H9 (cell line): Measurements from ENCODE around the gene PLEKHG5. TPM values are rescaled to one million over a fixed set of nuclear protein-coding genes. Genes with fewer than 3 reads are reported as not detected.

ENCODE experiments used
- DNase-seq: peaks from one replicate; pipeline ENCODE4 v3.0.0-alpha.2; 2017
- H2AFZ ChIP-seq: one replicate; pipeline ENCODE4 v1.6.1; 2013; ENCODE audit warnings: mild to moderate bottlenecking, low read length, control low read depth, moderate library complexity
- H2AK5ac ChIP-seq: 2 replicates; pipeline ENCODE4 v1.6.1; 2013; ENCODE audit warnings: low read length, control low read depth, mixed read lengths; ENCODE audit not compliant: insufficient read length
- H2BK120ac ChIP-seq: one replicate; pipeline ENCODE4 v1.6.1; 2013; ENCODE audit warnings: low read depth, mild to moderate bottlenecking, low read length, control low read depth, inconsistent platforms; ENCODE audit not compliant: poor library complexity, severe bottlenecking
- H2BK12ac ChIP-seq: 2 replicates; pipeline ENCODE4 v1.6.1; 2013; ENCODE audit warnings: low read length, control low read depth, mixed read lengths, low read depth; ENCODE audit not compliant: insufficient read length
- H2BK15ac ChIP-seq: 2 replicates; pipeline ENCODE4 v1.6.1; 2013; ENCODE audit warnings: low read depth, low read length, control low read depth
- H2BK20ac ChIP-seq: one replicate; pipeline ENCODE4 v1.6.1; 2013; ENCODE audit warnings: low read depth, mild to moderate bottlenecking, low read length, control low read depth, inconsistent platforms; ENCODE audit not compliant: poor library complexity, severe bottlenecking
- H2BK5ac ChIP-seq: 2 replicates; pipeline ENCODE4 v1.6.1; 2013; ENCODE audit warnings: low read length, control low read depth, mixed read lengths; ENCODE audit not compliant: insufficient read length
- H3K14ac ChIP-seq: 2 replicates; pipeline ENCODE4 v1.6.1; 2013; ENCODE audit warnings: low read length, control low read depth; ENCODE audit not compliant: insufficient read depth
- H3K18ac ChIP-seq: 2 replicates; pipeline ENCODE4 v1.6.1; 2013; ENCODE audit warnings: low read depth, mild to moderate bottlenecking, mixed read lengths, low read length, control low read depth; ENCODE audit not compliant: insufficient read length
- H3K23ac ChIP-seq: 2 replicates; pipeline ENCODE4 v1.6.1; 2013; ENCODE audit warnings: low read length, control low read depth, mixed read lengths, low read depth; ENCODE audit not compliant: insufficient read length
- H3K23me2 ChIP-seq: 2 replicates; pipeline ENCODE4 v1.6.1; 2013; ENCODE audit warnings: low read depth, mild to moderate bottlenecking, mixed read lengths, low read length, control low read depth; ENCODE audit not compliant: insufficient read length, poor library complexity, severe bottlenecking
- H3K27ac ChIP-seq: 2 replicates; pipeline ENCODE4 v1.5.1; 2013; ENCODE audit warnings: low read length, control low read depth, mixed read lengths, low read depth; ENCODE audit not compliant: insufficient read length
- H3K27me3 ChIP-seq: 2 replicates; pipeline ENCODE4 v1.6.1; 2013; ENCODE audit warnings: low read length, control low read depth, inconsistent platforms; ENCODE audit not compliant: insufficient read depth
- H3K4ac ChIP-seq: 2 replicates; pipeline ENCODE4 v1.6.1; 2013; ENCODE audit warnings: low read depth, mild to moderate bottlenecking, control low read depth, inconsistent platforms, low read length, moderate library complexity
- H3K4me1 ChIP-seq: 2 replicates; pipeline ENCODE4 v1.6.1; 2013; ENCODE audit warnings: low read length, control low read depth, inconsistent platforms; ENCODE audit not compliant: insufficient read depth
- H3K4me2 ChIP-seq: 2 replicates; pipeline ENCODE4 v1.6.1; 2013; ENCODE audit warnings: low read length, control low read depth, mixed read lengths; ENCODE audit not compliant: insufficient read length, insufficient read depth
- H3K56ac ChIP-seq: 2 replicates; pipeline ENCODE4 v1.6.1; 2013; ENCODE audit warnings: low read depth, mild to moderate bottlenecking, mixed read lengths, low read length, control low read depth; ENCODE audit not compliant: insufficient read length
- H3K79me1 ChIP-seq: 2 replicates; pipeline ENCODE4 v1.6.1; 2013; ENCODE audit warnings: low read depth, mild to moderate bottlenecking, moderate library complexity, low read length, control low read depth, inconsistent platforms; ENCODE audit not compliant: insufficient read depth, poor library complexity, severe bottlenecking
- H3K79me2 ChIP-seq: 2 replicates; pipeline ENCODE4 v1.6.1; 2013; ENCODE audit warnings: low read length, control low read depth, inconsistent platforms; ENCODE audit not compliant: insufficient read depth
- H3K9ac ChIP-seq: 2 replicates; pipeline ENCODE4 v1.6.1; 2013; ENCODE audit warnings: low read length, control low read depth, mixed read lengths; ENCODE audit not compliant: insufficient read length; ENCODE audit errors: extremely low read depth
- H3K9me3 ChIP-seq: one replicate; pipeline ENCODE4 v1.6.1; 2013; ENCODE audit warnings: low read depth, low read length, inconsistent platforms; ENCODE audit not compliant: control insufficient read depth
- H3T11ph ChIP-seq: one replicate; pipeline ENCODE4 v1.6.1; 2013; ENCODE audit warnings: mild to moderate bottlenecking, low read length, control low read depth, inconsistent platforms
- H4K20me1 ChIP-seq: one replicate; pipeline ENCODE4 v1.6.1; 2013; ENCODE audit not compliant: control insufficient read depth, insufficient read length, insufficient read depth
- H4K5ac ChIP-seq: 2 replicates; pipeline ENCODE4 v1.6.1; 2013; ENCODE audit warnings: low read depth, mild to moderate bottlenecking, mixed read lengths, low read length, control low read depth; ENCODE audit not compliant: insufficient read length
- H4K8ac ChIP-seq: replicated peaks from 2 replicates; pipeline ENCODE4 v1.6.1; 2013; ENCODE audit warnings: low read length, control low read depth, mixed read lengths, low read depth; ENCODE audit not compliant: insufficient read length
- H4K91ac ChIP-seq: 2 replicates; pipeline ENCODE4 v1.6.1; 2013; ENCODE audit warnings: low read depth, mild to moderate bottlenecking, moderate library complexity, mixed read lengths, low read length, control low read depth; ENCODE audit not compliant: insufficient read length
- H3K27ac Mint-ChIP-seq, 3 experiments: 2 replicates in 2 of 3; 3 replicates in 1 of 3; pipeline ENCODE4 v1.8.0; 2020 to 2021; ENCODE audit warnings: mixed read lengths in 3 of 3, mild to moderate bottlenecking in 1 of 3, moderate library complexity in 1 of 3
- H3K27me3 Mint-ChIP-seq: 2 replicates; pipeline ENCODE4 v1.8.0; 2021; ENCODE audit warnings: low read depth, mild to moderate bottlenecking, moderate library complexity, mixed read lengths
- H3K36me3 Mint-ChIP-seq, 3 experiments: 2 replicates in 2 of 3; 3 replicates in 1 of 3; pipeline ENCODE4 v1.8.0; 2020 to 2021; ENCODE audit warnings: low read depth in 3 of 3, mixed read lengths in 3 of 3; ENCODE audit not compliant: insufficient read depth in 1 of 3
- H3K4me1 Mint-ChIP-seq, 2 experiments: 2 replicates each; pipeline ENCODE4 v1.8.0; 2020; ENCODE audit warnings: mixed read lengths in 2 of 2
- H3K4me3 Mint-ChIP-seq, 2 experiments: 2 replicates in 1 of 2; 3 replicates in 1 of 2; pipeline ENCODE4 v1.8.0; 2020 to 2021; ENCODE audit warnings: mild to moderate bottlenecking in 2 of 2, mixed read lengths in 2 of 2, moderate library complexity in 1 of 2
- H3K9me3 Mint-ChIP-seq, 2 experiments: 2 replicates in 1 of 2; 3 replicates in 1 of 2; pipeline ENCODE4 v1.8.0; 2020; ENCODE audit warnings: mild to moderate bottlenecking in 2 of 2, mixed read lengths in 2 of 2, moderate library complexity in 1 of 2
- CTCF ChIP-seq: fragments of 200-600 bp; sonication (generic); conservative IDR thresholded peaks from 3 replicates; pipeline ENCODE4 v1.8.0; 2021; ENCODE audit warnings: antibody characterized with exemption, mild to moderate bottlenecking
- WGBS: extraction: QIAGEN DNeasy Blood & Tissue Kit; methylation state at CpG from one replicate; pipeline ENCODE4 v1.1.7; 2013; ENCODE audit warnings: missing lambda C conversion rate, low lambda C conversion rate, mixed read lengths; ENCODE audit not compliant: insufficient read length; ENCODE audit errors: extremely low coverage; 5-methylcytosine and 5-hydroxymethylcytosine counted together
- total RNA-seq: library from RNA; stranded (reverse); gene quantifications from 2 replicates; pipeline ENCODE4 v1.2.1, GENCODE V29; 2021

Gene PLEKHG5
- total RNA-seq, 1 experiment from 2014 or later = 22.3 TPM

- H3K9me3 Mint-ChIP-seq = no peaks in the 10 kb centered on the region
- no peak overlapping the region for H3K56ac ChIP-seq
- H3K27ac Mint-ChIP-seq = no peak overlapping the region; a peak in 1 of 7 replicates
- H4K5ac ChIP-seq = no peak overlapping the region
- H3K4me3 Mint-ChIP-seq = no peak overlapping the region
- H2BK5ac ChIP-seq = no peak overlapping the region
- no CpG with 5 or more reads among the region's 14 CpGs for WGBS
- peaks cover 17% of the 10 kb centered on the region for H3K23me2 ChIP-seq
- no peak overlapping the region for H4K91ac ChIP-seq
- H3K18ac ChIP-seq = no peak overlapping the region
- H2AK5ac ChIP-seq = no peak overlapping the region
- no peaks in the 10 kb centered on the region for H3K27me3 ChIP-seq
- no peaks in the 10 kb centered on the region for H3K79me1 ChIP-seq
- no peak overlapping the region for H3K9ac ChIP-seq
- peaks cover 5% of the 10 kb centered on the region for H3K27me3 Mint-ChIP-seq
- no peaks in the 10 kb centered on the region for H3K9me3 ChIP-seq
- no peaks in the 10 kb centered on the region; the same call in 1 of the 2 replicates for H3K4me1 ChIP-seq
- no peak overlapping the region for H2BK12ac ChIP-seq
- H3K4me2 ChIP-seq = no peak overlapping the region
- no peak overlapping the region for H2BK120ac ChIP-seq
- no peak overlapping the region for H2AFZ ChIP-seq
- no peak overlapping the region for H3K27ac ChIP-seq
- H3K23ac ChIP-seq = no peak overlapping the region
- no peak overlapping the region for H3K4ac ChIP-seq
- H2BK15ac ChIP-seq = no peak overlapping the region
- H2BK20ac ChIP-seq = no peak overlapping the region
- peaks cover 22 to 28% of the 10 kb centered on the region in 2 experiments for H3K4me1 Mint-ChIP-seq
- no peak overlapping the region for H3T11ph ChIP-seq
- TF ChIP-seq CTCF = no peak
- 0 out of 2 replicates have a peak, but pooled peaks cover 1% of the 10 kb centered on the region for H3K79me2 ChIP-seq
- H4K8ac ChIP-seq = no peak overlapping the region
- H3K14ac ChIP-seq = no peak overlapping the region; the same call in 1 of the 2 replicates
- DNase-seq = no peak
- H3K36me3 Mint-ChIP-seq = peaks cover 0 to under 1% (median under 1%) of the 10 kb centered on the region in 3 experiments; a peak in 2 of 7 replicates
- H4K20me1 ChIP-seq = no peaks in the 10 kb centered on the region
Observed at GRCh38 chr1:6487804-6488484, 3.5 kb downstream of the PLEKHG5 start.
